D721Med (cell line): ENCODE data around the gene KIF26A.

Source experiments
- DNase-seq: peaks from one replicate; pipeline ENCODE4 v3.0.0; 2011; ENCODE audit warnings: low spot score; ENCODE audit not compliant: insufficient read length
- FAIRE-seq: peaks from 2 replicates; lab custom pipeline; 2011; peaks lifted over from hg19 to GRCh38; lab: Jason Lieb, UNC
- CTCF ChIP-seq: IDR thresholded peaks from 2 replicates; pipeline ENCODE4 v1.5.1; 2012; ENCODE audit warnings: mild to moderate bottlenecking, control low read depth; ENCODE audit not compliant: insufficient read depth; ENCODE audit errors: missing control alignments

KIF26A gene

GRCh38 chr14:104115691-104116287, 22.6 kb upstream of the KIF26A start:
- FAIRE-seq (no peak), DNase-seq (no peak)
- no peak for TF ChIP-seq CTCF

- FAIRE-seq (no peak), DNase-seq (no peak)
- TF ChIP-seq CTCF = no peak
Observed at GRCh38 chr14:104116288-104116755, 22.1 kb upstream of the KIF26A start.

GRCh38 chr14:104116756-104117340, 21.5 kb upstream of the KIF26A start:
- TF ChIP-seq CTCF = no peak
- DNase-seq (no peak), FAIRE-seq (no peak)

GRCh38 chr14:104117341-104118005, 20.9 kb upstream of the KIF26A start:
- FAIRE-seq (no peak), DNase-seq (no peak)
- no peak for TF ChIP-seq CTCF

- DNase-seq (no peak), FAIRE-seq (no peak)
- TF ChIP-seq CTCF = no peak
Observed at GRCh38 chr14:104118006-104118844, 20.2 kb upstream of the KIF26A start.

GRCh38 chr14:104119119-104119487, 19.3 kb upstream of the KIF26A start:
- no peak for FAIRE-seq
- no peak for TF ChIP-seq CTCF
- DNase-seq = no peak
